Left ventricle myocardium inferior (tissue), 1 donor: ENCODE measurements around the gene PRRG2. TPM values are rescaled to one million over a fixed set of nuclear protein-coding genes. Genes with fewer than 3 reads are reported as not detected.

Source experiments
- DNase-seq: peaks from one replicate; pipeline ENCODE4 v3.0.0-alpha.2; 2020
- H3K27ac ChIP-seq: fragments of 200-600 bp; replicated peaks from 2 replicates; pipeline ENCODE4 v1.8.0; 2021
- H3K27me3 ChIP-seq: fragments of 200-600 bp; 2 replicates; pipeline ENCODE4 v1.8.0; 2021; ENCODE audit warnings: low read depth
- H3K36me3 ChIP-seq: fragments of 200-600 bp; 2 replicates; pipeline ENCODE4 v1.8.0; 2021
- H3K4me1 ChIP-seq: fragments of 200-600 bp; 2 replicates; pipeline ENCODE4 v1.8.0; 2021
- H3K4me3 ChIP-seq: fragments of 200-600 bp; 2 replicates; pipeline ENCODE4 v1.8.0; 2021; ENCODE audit warnings: mild to moderate bottlenecking, moderate library complexity
- H3K9me3 ChIP-seq: fragments of 200-600 bp; replicated peaks from 2 replicates; pipeline ENCODE4 v1.8.0; 2021
- intact Hi-C: fragments of 100-400 bp; cut with micrococcal nuclease; formaldehyde crosslinking; loops from one replicate; pipeline ENCODE4 v1.11.0; 2022
- total RNA-seq: library from RNA; stranded (reverse); fragmentation: NEBNext Ultra II Directional; extraction: Animal tissue kit (Norgen Biotek cat#: 25700); gene quantifications from one replicate; pipeline ENCODE4 v1.2.1, GENCODE V29; 2021
- TF ChIP-seq, protein P1 (sequence below): fragments of 200-600 bp; IDR thresholded peaks from 2 replicates; pipeline ENCODE4 v1.8.0; 2021; ENCODE audit warnings: antibody characterized with exemption, mild to moderate bottlenecking, borderline replicate concordance
- donor health status: DM: no; HTN: yes; CAD: no; lungs with severe emphysema.

The PRRG2 gene
- total RNA-seq, 1 donor from 2014 or later = 0.88 TPM

DNA sequence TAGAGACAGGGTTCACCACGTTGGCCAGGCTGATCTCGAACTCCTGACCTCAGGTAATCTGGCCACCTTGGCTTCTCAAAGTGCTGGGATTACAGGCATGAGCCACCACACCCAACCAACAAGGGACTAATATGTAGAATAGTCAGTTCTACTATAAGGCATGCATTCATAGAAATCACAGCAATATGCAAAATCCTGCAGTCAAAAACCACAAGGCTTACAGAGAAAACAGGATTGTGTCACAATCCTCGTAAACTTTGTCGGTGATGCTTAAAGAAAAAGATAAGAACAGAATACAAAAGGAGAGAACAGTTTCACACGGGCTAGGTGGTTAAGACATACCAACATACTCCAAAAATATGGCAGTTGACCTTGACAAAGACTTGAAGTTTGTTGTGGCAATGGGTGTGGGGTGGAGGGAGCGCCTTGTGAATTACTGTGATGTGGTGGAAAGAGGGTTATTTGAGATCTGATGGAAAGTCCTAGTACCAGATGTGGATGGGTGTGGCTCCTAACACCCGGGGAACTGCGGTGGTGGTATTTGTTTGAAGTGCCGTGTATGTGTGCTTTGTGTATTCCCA, 13.2 kb upstream of the PRRG2 start:
- no peak for DNase-seq
- no peaks in the 10 kb centered on the region for H3K9me3 ChIP-seq
- H3K27me3 ChIP-seq = no peaks in the 10 kb centered on the region
- TF ChIP-seq, protein P1, sequence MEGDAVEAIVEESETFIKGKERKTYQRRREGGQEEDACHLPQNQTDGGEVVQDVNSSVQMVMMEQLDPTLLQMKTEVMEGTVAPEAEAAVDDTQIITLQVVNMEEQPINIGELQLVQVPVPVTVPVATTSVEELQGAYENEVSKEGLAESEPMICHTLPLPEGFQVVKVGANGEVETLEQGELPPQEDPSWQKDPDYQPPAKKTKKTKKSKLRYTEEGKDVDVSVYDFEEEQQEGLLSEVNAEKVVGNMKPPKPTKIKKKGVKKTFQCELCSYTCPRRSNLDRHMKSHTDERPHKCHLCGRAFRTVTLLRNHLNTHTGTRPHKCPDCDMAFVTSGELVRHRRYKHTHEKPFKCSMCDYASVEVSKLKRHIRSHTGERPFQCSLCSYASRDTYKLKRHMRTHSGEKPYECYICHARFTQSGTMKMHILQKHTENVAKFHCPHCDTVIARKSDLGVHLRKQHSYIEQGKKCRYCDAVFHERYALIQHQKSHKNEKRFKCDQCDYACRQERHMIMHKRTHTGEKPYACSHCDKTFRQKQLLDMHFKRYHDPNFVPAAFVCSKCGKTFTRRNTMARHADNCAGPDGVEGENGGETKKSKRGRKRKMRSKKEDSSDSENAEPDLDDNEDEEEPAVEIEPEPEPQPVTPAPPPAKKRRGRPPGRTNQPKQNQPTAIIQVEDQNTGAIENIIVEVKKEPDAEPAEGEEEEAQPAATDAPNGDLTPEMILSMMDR = no peak
- intact Hi-C loops = no loop called here
- H3K4me3 ChIP-seq = no peak overlapping the region
- H3K4me1 ChIP-seq = peaks cover 62% of the 10 kb centered on the region
- H3K27ac ChIP-seq = no peak overlapping the region
- no peaks in the 10 kb centered on the region for H3K36me3 ChIP-seq

DNA sequence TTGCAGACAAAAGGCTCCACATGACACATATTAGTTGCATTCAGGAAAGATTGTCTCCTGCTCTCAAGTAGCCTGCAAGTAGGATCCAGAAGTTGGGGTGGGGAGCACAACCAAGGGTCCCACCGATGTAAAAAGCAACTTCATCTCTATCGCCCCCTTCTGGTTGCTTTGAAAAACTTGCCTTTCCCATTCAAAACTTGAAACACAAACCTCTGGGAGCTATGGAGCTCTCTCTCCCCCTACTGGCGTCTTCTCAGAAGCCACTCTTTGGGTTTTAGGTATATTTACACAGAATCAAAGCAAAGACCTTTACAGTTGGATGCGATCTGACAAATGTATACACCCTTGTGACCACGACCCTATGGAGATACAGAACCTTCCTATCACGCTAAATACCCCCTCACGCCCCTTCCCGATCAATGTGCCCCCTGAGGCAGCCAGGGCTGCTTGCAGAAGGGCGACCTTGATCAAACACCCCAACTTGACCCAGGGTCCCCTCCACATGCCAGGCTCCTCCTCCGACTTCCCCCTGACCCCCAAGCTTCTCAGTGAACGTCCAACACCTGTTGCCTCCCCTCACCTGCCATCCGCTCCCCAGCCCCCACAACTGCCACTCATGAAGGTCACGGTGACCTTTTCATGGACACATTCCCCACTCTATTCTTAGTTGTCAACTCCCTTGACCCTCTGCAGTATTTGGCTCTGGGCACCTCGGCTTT, 10.8 kb upstream of the PRRG2 start:
- intact Hi-C loops = no loop called here
- peaks cover 44% of the 10 kb centered on the region for H3K4me1 ChIP-seq
- H3K4me3 ChIP-seq = peak overlapping the region; percentile 10
- H3K27ac ChIP-seq = peak overlapping the region; percentile 77
- H3K9me3 ChIP-seq = no peaks in the 10 kb centered on the region
- DNase-seq = no peak
- H3K36me3 ChIP-seq = peaks cover 13% of the 10 kb centered on the region
- TF ChIP-seq, protein P1 = peak; percentile 99
- no peaks in the 10 kb centered on the region for H3K27me3 ChIP-seq

DNA sequence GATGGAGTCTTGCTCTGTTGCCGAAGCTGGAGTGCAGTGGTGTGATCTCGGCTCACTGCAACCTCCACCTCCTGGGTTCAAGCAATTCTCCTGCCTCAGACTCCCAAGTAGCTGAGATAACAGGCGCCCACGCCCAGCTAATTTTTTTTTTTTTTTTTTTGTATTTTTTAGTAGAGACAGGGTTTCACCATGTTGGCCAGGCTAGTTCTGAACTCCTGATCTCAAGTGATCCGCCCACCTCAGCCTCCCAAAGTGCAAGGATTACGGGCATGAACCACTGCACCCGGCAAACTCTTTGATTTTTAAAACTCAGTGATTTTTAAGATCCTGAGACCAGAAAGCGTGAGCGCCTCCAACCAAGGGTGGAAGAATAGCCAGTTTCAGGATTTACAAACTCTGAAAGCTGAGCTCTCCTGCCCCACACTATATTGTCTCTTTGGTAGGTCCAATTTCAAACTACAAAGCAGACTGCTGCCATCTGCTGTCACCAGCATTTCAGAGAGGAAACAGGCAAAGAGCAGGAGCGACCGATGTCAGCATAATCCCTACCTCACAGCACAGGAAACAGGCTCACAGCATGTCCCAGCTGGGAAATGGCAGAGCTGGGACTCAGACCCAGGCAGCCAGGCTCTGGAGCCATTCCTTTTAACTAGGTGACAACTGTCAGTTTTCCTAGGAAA, 10.0 kb upstream of the PRRG2 start:
- no peak for DNase-seq
- peaks cover 21% of the 10 kb centered on the region for H3K36me3 ChIP-seq
- peak overlapping the region; percentile 10 for H3K4me3 ChIP-seq
- H3K27ac ChIP-seq = peak overlapping the region; percentile 77
- no peaks in the 10 kb centered on the region for H3K9me3 ChIP-seq
- TF ChIP-seq, protein P1 = no peak
- H3K4me1 ChIP-seq = peaks cover 35% of the 10 kb centered on the region
- H3K27me3 ChIP-seq = no peaks in the 10 kb centered on the region
- intact Hi-C loops = no loop called here

DNA sequence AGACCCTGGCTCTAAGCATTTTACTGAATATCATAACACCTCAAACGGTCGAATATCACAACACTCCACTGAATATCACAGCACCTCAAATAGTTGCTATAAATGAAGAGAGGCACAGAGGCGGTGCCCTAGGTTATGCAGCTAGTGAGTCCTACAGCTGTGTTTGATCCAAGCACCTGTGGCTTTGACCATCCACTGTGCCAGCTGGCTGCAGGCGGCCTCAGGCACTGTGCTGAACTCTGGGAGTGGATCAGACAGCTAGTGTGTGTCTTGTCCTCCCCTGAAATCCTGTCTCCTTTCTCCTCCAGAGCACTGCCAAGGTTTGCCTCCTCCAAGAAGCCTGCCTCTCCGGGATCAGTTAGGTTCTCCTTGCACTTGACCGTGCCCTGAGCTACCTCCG, 8.1 kb upstream of the PRRG2 start:
- Histone ChIP-seq H3K9me3 (no peaks in the 10 kb centered on the region), H3K36me3 (peaks cover 26% of the 10 kb centered on the region), H3K4me1 (peaks cover 36% of the 10 kb centered on the region), H3K4me3 (no peak overlapping the region), H3K27me3 (no peaks in the 10 kb centered on the region), H3K27ac (no peak overlapping the region)
- TF ChIP-seq, protein P1 = no peak
- DNase-seq = no peak
- intact Hi-C loops = no loop called here

DNA sequence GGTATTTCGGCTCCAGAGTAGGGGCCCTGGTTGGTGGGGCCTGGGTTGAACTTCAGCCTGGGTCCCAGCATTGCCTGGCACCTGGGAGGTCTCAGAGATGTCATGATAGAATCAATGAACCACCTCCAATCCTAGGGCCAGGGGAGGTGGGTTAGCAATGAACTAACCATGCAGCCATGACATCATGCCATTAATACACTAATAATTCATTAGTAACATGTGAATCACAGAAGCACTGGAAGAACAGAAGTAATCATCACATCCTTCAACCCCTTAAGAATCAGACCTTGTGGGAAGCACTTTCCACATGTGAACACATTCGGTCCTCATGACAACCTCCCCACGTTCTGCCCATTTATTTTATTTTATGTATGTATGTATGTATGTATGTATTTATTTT, 7.7 kb upstream of the PRRG2 start:
- Histone ChIP-seq H3K36me3 (peaks cover 26% of the 10 kb centered on the region), H3K27me3 (no peaks in the 10 kb centered on the region), H3K27ac (no peak overlapping the region), H3K4me3 (no peak overlapping the region), H3K9me3 (no peaks in the 10 kb centered on the region), H3K4me1 (peaks cover 36% of the 10 kb centered on the region)
- no peak for DNase-seq
- intact Hi-C loops = no loop called here
- TF ChIP-seq, protein P1 = no peak
